Memory B cell (primary cell): ENCODE data around the gene PDIA2.
A peak's percentile ranks its signal among the peaks of the same experiment; 100 is the strongest.

ENCODE experiments used
- ATAC-seq: fragments of 150-1000 bp; cut with Tn5 transposase; 2 replicates; pipeline ENCODE4 v1.10.0; 2021; ENCODE audit warnings: low read depth, mild to moderate bottlenecking, moderate library complexity
- DNase-seq, 2 donors: peaks; one replicate each; pipeline ENCODE4 v3.0.0; 2022; ENCODE audit warnings: low spot score in 2 of 2
- H3K27ac Mint-ChIP-seq: one replicate; pipeline ENCODE4 v1.8.0; 2022; ENCODE audit warnings: mild to moderate bottlenecking, moderate library complexity, mixed read lengths
- H3K27me3 Mint-ChIP-seq: one replicate; pipeline ENCODE4 v1.8.0; 2022; ENCODE audit warnings: mixed read lengths
- H3K36me3 Mint-ChIP-seq: one replicate; pipeline ENCODE4 v1.8.0; 2022; ENCODE audit warnings: mild to moderate bottlenecking, mixed read lengths
- H3K4me1 Mint-ChIP-seq: one replicate; pipeline ENCODE4 v1.8.0; 2022; ENCODE audit warnings: mixed read lengths
- H3K4me3 Mint-ChIP-seq: one replicate; pipeline ENCODE4 v1.8.0; 2022; ENCODE audit warnings: mild to moderate bottlenecking, moderate library complexity, mixed read lengths
- H3K9me3 Mint-ChIP-seq: one replicate; pipeline ENCODE4 v1.8.0; 2022; ENCODE audit warnings: mixed read lengths

The PDIA2 gene

DNA sequence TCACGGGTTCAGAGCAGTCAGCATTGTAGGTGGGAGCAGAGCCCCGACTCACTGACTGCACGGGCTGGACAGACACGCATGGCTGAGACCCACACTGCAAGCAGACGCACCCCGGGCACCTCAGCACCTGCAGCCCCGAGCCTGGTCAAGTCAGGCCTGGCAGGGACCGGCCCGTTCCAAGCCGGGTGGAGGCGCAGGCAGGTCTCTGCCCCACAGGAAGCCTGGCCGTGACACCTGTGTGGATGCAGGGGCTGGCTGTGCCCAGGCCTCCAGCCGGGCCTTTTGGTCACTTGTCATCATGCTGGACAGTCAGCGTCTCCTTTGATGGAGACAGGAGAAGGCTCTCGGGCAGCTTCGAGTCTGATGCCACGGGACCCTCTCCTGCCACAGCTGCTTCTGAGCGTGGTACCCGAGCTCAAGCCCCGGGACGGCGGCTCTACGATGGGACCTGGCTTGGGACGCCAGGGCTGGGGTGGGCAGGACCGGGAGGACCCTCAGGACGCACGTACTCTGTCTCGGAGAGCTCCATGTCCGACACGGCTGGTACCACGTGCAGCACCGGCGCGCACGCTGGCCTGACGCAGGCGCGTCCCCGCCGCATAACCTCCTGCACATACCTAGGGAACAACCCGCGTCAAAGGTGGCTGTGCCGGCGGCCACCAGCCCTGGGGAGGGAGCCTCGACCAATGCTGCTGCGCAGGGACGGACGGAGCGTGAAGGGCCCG, 7.9 kb downstream of the PDIA2 start:
- no peaks in the 10 kb centered on the region for H3K27me3 Mint-ChIP-seq
- H3K4me1 Mint-ChIP-seq = no peaks in the 10 kb centered on the region
- H3K36me3 Mint-ChIP-seq = peaks cover 21% of the 10 kb centered on the region
- no peak for DNase-seq
- no peak overlapping the region for H3K4me3 Mint-ChIP-seq
- ATAC-seq = no peak
- H3K27ac Mint-ChIP-seq = no peak overlapping the region
- H3K9me3 Mint-ChIP-seq = no peaks in the 10 kb centered on the region

DNA sequence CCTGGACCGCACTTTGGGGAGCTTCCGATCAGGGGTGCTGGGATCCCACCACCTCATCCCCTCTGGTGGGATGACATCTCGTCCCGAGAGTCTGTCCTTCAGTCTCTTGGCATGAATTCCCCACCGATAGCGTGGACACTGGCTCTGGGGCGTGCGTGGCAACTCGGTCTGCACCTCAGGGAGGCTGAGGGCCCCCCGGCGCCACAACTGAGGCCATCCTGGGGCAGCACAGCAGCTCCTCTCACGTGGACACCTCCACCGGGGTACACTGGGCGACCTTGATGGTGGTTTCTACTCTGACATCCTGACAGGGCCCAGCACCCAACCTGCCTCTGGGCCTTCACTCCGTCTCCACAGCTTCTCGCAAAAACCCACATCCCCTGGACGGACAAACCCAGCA, 8.6 kb downstream of the PDIA2 start:
- no peak for DNase-seq
- H3K27ac Mint-ChIP-seq = no peak overlapping the region
- H3K4me1 Mint-ChIP-seq = no peaks in the 10 kb centered on the region
- no peaks in the 10 kb centered on the region for H3K27me3 Mint-ChIP-seq
- H3K36me3 Mint-ChIP-seq = peaks cover 21% of the 10 kb centered on the region
- no peak overlapping the region for H3K4me3 Mint-ChIP-seq
- H3K9me3 Mint-ChIP-seq = no peaks in the 10 kb centered on the region
- ATAC-seq = no peak

DNA sequence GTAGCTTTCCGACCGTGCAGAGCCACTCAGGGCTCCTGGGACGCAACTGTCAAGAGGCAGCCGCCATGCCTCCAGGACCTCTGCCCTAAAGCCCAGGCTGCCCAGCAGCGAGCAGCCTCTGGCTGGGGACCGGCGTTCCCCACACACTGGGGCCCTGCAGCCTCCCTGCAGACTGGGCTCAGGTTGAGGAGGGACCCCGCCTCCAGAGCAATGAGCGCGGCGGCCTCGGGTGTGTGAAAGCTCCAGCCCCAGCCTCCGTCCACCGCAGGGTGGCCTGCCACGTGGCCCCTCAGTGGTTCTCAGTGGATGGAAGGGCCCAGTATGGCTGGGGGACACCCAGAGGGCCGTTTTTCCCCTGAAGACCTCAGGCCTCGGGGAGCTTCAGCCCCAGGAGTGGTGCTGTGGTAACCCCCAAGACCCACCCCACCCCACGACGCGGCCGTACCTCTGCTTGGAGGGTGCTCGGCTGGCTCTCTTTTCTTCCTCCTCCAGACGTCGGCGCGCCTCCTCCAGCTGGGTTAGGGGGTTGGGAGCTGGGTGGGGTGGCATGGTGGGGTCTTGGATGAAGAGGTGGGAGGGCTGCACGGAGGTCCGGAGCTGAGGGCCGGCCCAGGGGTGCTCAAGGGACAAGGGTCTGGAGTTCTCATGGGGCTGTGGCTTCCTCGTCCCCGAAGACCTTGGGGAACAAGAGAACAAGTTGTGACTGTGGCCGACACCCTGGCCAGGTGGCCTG, 10.2 kb downstream of the PDIA2 start:
- Mint-ChIP-seq H3K9me3 (no peaks in the 10 kb centered on the region), H3K4me3 (no peak overlapping the region), H3K27ac (no peak overlapping the region), H3K36me3 (peaks cover 13% of the 10 kb centered on the region), H3K27me3 (no peaks in the 10 kb centered on the region), H3K4me1 (no peaks in the 10 kb centered on the region)
- no peak for DNase-seq
- ATAC-seq = no peak

DNA sequence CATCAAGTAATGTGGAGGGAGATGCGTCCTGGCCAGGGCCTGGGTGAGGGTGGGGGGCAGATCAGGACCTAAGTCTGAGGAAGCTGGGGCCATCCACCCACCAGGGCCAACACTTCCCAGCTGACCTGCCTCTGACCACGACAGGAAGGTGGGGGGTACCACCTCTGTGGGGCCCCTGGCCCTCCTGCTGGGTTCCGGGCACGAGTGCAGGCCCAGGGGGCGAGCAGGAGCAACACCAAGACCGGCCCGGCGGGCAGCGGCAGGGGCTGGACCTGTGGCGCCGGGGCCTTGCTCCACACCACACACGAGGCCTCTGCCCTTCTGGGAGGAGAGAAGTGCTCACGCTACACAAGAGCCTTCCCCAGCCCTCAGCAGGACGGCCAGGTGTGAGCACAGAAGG, 13.3 kb downstream of the PDIA2 start:
- Mint-ChIP-seq H3K27ac (no peak overlapping the region), H3K36me3 (peaks cover 10% of the 10 kb centered on the region), H3K27me3 (no peaks in the 10 kb centered on the region), H3K4me1 (no peaks in the 10 kb centered on the region), H3K9me3 (no peaks in the 10 kb centered on the region), H3K4me3 (no peak overlapping the region)
- no peak for DNase-seq
- ATAC-seq = no peak

DNA sequence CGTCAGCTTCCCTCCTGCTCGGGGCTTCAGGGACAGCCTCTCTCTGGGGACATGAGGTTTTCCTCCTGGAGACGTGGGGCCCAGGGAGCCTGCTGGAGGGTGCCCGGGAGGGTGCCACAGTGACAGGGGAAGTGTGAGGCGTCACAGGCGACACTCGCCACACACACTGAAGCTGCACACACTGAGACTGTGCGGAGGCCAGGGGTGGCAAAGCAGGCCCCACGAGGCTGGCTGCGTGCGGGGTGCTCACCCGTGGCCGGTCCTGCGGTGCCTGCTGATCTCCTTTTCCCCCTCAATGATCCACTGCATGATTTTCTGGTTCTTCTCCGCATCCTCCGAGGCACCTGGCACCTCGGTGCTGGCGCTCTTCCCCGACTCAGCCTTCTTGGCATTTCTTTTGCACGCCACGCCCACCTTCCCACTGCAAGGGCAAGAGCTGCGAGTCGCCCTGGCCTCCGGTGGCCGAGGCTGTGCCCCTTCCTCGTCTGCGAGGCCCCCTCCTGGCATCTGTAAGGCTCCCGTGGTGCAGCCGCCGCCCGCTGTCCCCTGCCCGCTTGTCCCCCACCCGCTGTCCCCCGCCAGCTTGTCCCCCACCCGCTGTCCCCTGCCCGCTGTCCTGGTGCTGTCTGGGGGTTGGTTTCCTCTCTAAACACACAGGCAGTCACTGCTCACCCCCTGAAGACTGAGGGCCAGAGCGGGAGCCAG, 14.0 kb downstream of the PDIA2 start:
- Mint-ChIP-seq H3K4me1 (no peaks in the 10 kb centered on the region), H3K36me3 (peaks cover 7% of the 10 kb centered on the region), H3K4me3 (no peak overlapping the region), H3K9me3 (no peaks in the 10 kb centered on the region), H3K27me3 (no peaks in the 10 kb centered on the region), H3K27ac (no peak overlapping the region)
- DNase-seq (no peak), ATAC-seq (no peak)

DNA sequence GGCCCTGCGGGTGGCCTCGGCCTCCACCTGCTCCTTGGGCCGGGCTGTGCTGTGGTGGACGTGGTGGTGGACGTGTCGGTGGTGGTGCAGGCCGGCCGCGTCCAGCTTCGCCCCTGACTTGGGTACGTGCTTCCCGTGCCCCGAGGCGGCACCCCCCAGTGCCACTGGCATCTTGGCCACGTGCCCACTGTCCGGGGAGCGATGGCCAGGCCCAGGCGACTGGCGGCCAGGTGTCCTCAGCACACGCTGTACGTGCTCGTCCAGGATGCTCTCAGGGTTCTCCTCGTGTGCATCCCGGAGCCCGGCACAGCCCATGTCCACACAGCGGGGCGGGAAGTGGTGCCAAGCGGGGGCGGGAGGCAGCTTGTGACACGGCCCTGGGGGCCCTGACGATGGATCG, 14.9 kb downstream of the PDIA2 start:
- Mint-ChIP-seq H3K4me3 (no peak overlapping the region), H3K9me3 (no peaks in the 10 kb centered on the region), H3K27ac (no peak overlapping the region), H3K4me1 (no peaks in the 10 kb centered on the region), H3K27me3 (no peaks in the 10 kb centered on the region), H3K36me3 (peaks cover 3% of the 10 kb centered on the region)
- DNase-seq (no peak), ATAC-seq (no peak)

DNA sequence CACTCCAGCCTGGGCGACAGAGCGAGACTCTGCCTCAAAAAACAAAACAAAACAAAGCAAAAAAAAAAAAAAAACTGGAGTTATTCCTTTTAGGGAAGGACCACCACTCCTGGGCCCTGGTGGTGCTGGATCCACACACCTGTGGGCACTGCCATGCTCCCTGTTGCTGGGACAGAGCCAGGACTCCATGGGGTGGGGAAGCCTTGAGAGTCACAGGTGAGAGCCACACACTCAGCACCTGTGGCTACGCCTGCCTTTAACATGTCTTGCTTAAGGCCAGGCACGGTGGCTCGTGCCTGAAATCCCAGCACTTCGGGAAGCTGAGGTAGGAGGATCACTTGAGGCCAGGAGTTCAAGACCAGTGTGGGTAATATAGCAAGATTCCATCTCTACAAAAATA, 18.3 kb downstream of the PDIA2 start:
- H3K36me3 Mint-ChIP-seq = peaks cover 6% of the 10 kb centered on the region
- H3K27me3 Mint-ChIP-seq = no peaks in the 10 kb centered on the region
- H3K9me3 Mint-ChIP-seq = no peaks in the 10 kb centered on the region
- ATAC-seq = no peak
- no peak overlapping the region for H3K4me3 Mint-ChIP-seq
- no peak for DNase-seq
- H3K4me1 Mint-ChIP-seq = no peaks in the 10 kb centered on the region
- no peak overlapping the region for H3K27ac Mint-ChIP-seq

DNA sequence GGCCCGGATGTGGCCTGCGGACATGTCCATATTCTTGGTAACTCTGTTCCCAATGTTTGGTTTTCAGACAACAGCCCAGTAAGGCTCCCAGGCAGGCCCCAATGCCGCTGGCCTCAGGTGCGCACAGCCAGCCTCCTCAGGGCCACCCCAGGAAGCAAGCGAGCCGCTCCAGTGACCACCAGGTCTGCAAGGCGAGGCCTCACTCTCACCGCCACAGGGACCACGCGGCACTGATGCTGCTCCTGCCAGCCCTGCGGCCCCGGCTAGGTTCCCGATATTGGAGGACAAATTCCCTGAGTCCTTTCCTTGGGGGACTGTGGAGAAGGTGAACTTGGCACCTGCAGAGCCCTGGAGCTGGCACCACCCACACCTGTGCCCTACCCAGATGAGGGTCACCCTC, 19.0 kb downstream of the PDIA2 start:
- Mint-ChIP-seq H3K27me3 (no peaks in the 10 kb centered on the region), H3K4me3 (no peak overlapping the region), H3K36me3 (peaks cover 8% of the 10 kb centered on the region)

DNA sequence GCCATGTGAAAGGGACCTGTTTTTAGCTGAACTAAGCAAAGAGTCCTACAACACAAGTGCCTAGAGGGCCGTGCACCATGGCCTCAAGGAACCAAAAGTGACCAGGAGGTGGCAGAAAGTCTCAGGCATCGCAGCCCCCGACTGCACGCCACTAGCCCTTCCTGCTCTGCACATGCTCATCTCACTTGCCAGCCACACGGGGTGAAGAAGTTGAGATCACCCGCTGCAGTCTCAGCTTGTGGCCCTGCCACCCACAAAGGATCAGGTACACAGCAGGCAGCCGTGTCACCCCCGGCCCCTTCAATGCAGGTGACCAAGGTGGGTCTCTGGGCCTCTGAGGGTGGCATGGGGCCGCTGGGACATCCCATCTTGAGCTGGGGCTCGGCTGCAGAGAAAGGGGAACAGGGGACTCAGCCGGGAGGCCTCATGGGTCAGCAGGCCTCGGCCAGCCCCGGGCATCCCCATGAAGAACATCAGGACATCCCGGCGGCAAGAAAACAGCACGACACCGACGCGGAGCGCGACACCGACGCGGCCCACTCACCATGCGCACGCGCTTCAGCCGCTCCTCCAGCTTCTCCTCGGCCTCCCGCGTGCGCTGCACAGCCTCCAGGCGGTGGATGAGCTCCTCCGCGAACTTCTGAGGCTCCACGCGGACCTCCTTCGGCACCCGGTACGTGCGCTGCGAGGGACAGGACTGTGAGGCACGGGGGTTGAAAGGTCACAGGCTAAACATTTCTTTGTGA, 21.0 kb downstream of the PDIA2 start:
- peaks cover 10% of the 10 kb centered on the region for H3K36me3 Mint-ChIP-seq
- H3K27ac Mint-ChIP-seq = no peak overlapping the region
- no peaks in the 10 kb centered on the region for H3K4me1 Mint-ChIP-seq
- DNase-seq (no peak), ATAC-seq (peak; percentile 34)
- no peaks in the 10 kb centered on the region for H3K9me3 Mint-ChIP-seq
- H3K27me3 Mint-ChIP-seq = no peaks in the 10 kb centered on the region
- H3K4me3 Mint-ChIP-seq = no peak overlapping the region

More for the DNA sequence above, 19.0 kb downstream of the PDIA2 start:
- no peaks in the 10 kb centered on the region for H3K4me1 Mint-ChIP-seq
- ATAC-seq = no peak
- no peak overlapping the region for H3K27ac Mint-ChIP-seq
- H3K9me3 Mint-ChIP-seq = no peaks in the 10 kb centered on the region
- DNase-seq = no peak

DNA sequence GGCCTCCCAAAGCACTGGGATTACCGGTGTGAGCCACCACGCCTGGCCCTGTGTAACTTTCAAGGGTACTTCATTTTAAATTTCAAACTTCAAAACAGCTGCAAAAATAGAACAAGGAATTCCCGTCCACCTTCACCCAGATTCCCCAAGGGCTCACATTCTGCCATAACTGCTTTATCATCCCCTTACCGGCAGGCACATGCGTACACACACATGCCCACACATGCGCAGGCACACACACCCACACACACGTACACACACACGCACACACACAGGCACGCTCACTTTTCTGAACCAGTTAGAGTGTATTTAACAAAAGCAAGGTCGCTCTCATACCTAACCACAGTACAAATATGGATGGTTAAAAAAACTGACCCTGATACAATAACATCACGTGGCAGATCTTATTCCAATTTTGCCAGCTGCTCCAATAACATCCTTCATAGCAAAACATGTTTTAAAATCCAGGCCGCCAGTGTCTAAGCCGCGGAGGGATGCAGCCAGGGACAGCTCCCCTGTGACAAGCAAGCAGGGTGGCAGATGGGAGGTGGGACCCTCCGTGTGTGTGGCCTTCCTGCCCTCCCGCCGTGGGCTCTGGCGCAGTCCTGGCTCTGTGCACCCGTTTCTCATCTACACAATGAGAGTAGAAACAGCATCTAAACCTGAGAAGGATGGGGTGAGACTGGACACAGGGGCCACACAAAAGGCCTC, 23.1 kb downstream of the PDIA2 start:
- Mint-ChIP-seq H3K27ac (no peak overlapping the region), H3K4me3 (no peak overlapping the region), H3K4me1 (peaks cover 2% of the 10 kb centered on the region), H3K9me3 (no peaks in the 10 kb centered on the region), H3K27me3 (no peaks in the 10 kb centered on the region), H3K36me3 (peaks cover 10% of the 10 kb centered on the region)
- no peak for ATAC-seq
- no peak for DNase-seq

DNA sequence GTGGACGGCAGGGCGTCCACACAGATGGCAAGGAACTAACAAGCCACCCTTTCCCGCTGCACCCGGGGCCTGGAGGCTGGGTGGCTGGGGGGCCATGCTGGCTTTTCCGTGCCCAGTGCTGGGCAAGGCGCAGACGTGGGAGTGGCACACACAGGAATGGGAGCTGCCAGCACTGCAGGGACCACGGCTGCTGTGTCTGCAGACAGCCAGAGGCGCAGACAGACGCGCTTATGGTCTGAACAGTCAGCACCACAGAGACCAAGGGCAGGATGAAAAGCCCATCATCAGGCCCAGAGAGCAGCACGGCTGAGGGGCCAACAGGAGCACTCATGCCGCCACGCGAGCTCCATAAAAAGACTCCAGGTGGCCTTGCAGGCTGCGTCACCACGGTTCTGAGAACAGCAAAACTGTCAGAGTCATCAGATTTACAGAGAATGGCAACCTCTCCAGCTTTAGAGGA, 24.0 kb downstream of the PDIA2 start:
- no peaks in the 10 kb centered on the region for H3K9me3 Mint-ChIP-seq
- ATAC-seq (no peak), DNase-seq (no peak)
- no peak overlapping the region for H3K4me3 Mint-ChIP-seq
- peaks cover 2% of the 10 kb centered on the region for H3K4me1 Mint-ChIP-seq
- H3K27me3 Mint-ChIP-seq = no peaks in the 10 kb centered on the region
- peaks cover 11% of the 10 kb centered on the region for H3K36me3 Mint-ChIP-seq
- H3K27ac Mint-ChIP-seq = no peak overlapping the region

DNA sequence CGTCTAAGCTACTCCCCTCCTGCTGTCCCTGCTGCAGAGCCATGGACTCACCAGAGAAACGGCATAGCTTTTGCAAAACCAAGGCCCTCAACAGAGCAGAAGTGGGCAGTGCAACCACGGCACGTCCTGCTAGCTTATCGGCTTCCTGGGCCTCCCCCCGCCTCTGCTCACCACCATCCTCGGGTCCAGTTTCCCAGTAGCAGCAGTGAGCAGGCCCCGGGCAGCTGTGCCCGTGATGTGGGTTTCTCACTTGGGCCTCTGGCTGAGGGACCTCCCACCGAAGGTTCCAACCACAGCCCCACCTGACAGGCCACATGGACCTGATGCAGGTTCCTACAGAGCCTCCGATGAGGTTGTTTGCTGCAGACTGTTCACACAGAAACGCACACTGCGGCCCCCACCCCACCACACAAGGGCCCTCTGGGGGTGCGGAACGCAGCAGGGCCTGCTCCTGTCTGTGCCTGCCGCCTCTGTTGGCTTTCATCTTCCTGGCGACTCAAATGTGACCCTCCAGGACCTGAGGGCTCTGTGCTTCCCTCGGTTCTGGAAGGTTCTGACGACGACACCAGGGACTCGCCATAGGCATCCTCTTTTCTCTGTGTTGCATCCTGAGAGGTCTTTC, 24.8 kb downstream of the PDIA2 start:
- no peaks in the 10 kb centered on the region for H3K27me3 Mint-ChIP-seq
- peaks cover 11% of the 10 kb centered on the region for H3K36me3 Mint-ChIP-seq
- H3K27ac Mint-ChIP-seq = no peak overlapping the region
- no peak for DNase-seq
- H3K4me3 Mint-ChIP-seq = no peak overlapping the region
- ATAC-seq = no peak
- no peaks in the 10 kb centered on the region for H3K9me3 Mint-ChIP-seq
- H3K4me1 Mint-ChIP-seq = peaks cover 2% of the 10 kb centered on the region

DNA sequence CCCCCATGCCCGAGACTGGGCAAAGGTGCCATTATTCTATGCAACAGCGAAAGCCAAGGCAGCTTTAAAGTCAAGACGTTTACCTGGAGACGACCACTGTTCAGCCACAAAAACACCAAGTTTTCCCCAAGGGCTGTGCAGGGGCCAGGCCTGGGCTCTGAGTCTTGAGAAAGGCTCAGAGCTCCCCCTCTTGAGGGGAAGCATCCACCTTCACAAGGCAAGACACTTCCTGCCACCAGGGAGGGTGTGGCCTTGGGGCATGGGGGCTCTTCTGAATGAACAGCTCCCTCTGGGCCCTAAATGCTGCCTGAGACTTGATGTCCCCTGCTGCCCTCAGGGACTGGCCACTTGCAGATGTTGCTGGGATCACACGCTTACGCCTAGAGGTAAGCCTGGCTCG, 26.5 kb downstream of the PDIA2 start:
- H3K27ac Mint-ChIP-seq = peak overlapping the region; percentile 50

More for the DNA sequence above, 26.5 kb downstream of the PDIA2 start:
- Mint-ChIP-seq H3K36me3 (peaks cover 8% of the 10 kb centered on the region), H3K4me3 (no peak overlapping the region), H3K27me3 (no peaks in the 10 kb centered on the region), H3K4me1 (peaks cover 2% of the 10 kb centered on the region), H3K9me3 (no peaks in the 10 kb centered on the region)
- ATAC-seq = peak; percentile 38
- DNase-seq = no peak
